H9 (cell line): ENCODE data around the gene DPYSL3. TPM values are rescaled to one million over a fixed set of nuclear protein-coding genes. Genes with fewer than 3 reads are reported as not detected.

ENCODE experiments used
- DNase-seq: peaks from one replicate; pipeline ENCODE4 v3.0.0-alpha.2; 2017
- H2AFZ ChIP-seq: one replicate; pipeline ENCODE4 v1.6.1; 2013; ENCODE audit warnings: mild to moderate bottlenecking, low read length, control low read depth, moderate library complexity
- H2AK5ac ChIP-seq: 2 replicates; pipeline ENCODE4 v1.6.1; 2013; ENCODE audit warnings: low read length, control low read depth, mixed read lengths; ENCODE audit not compliant: insufficient read length
- H2BK120ac ChIP-seq: one replicate; pipeline ENCODE4 v1.6.1; 2013; ENCODE audit warnings: low read depth, mild to moderate bottlenecking, low read length, control low read depth, inconsistent platforms; ENCODE audit not compliant: poor library complexity, severe bottlenecking
- H2BK12ac ChIP-seq: 2 replicates; pipeline ENCODE4 v1.6.1; 2013; ENCODE audit warnings: low read length, control low read depth, mixed read lengths, low read depth; ENCODE audit not compliant: insufficient read length
- H2BK15ac ChIP-seq: 2 replicates; pipeline ENCODE4 v1.6.1; 2013; ENCODE audit warnings: low read depth, low read length, control low read depth
- H2BK20ac ChIP-seq: one replicate; pipeline ENCODE4 v1.6.1; 2013; ENCODE audit warnings: low read depth, mild to moderate bottlenecking, low read length, control low read depth, inconsistent platforms; ENCODE audit not compliant: poor library complexity, severe bottlenecking
- H2BK5ac ChIP-seq: 2 replicates; pipeline ENCODE4 v1.6.1; 2013; ENCODE audit warnings: low read length, control low read depth, mixed read lengths; ENCODE audit not compliant: insufficient read length
- H3K14ac ChIP-seq: 2 replicates; pipeline ENCODE4 v1.6.1; 2013; ENCODE audit warnings: low read length, control low read depth; ENCODE audit not compliant: insufficient read depth
- H3K18ac ChIP-seq: 2 replicates; pipeline ENCODE4 v1.6.1; 2013; ENCODE audit warnings: low read depth, mild to moderate bottlenecking, mixed read lengths, low read length, control low read depth; ENCODE audit not compliant: insufficient read length
- H3K23ac ChIP-seq: 2 replicates; pipeline ENCODE4 v1.6.1; 2013; ENCODE audit warnings: low read length, control low read depth, mixed read lengths, low read depth; ENCODE audit not compliant: insufficient read length
- H3K23me2 ChIP-seq: 2 replicates; pipeline ENCODE4 v1.6.1; 2013; ENCODE audit warnings: low read depth, mild to moderate bottlenecking, mixed read lengths, low read length, control low read depth; ENCODE audit not compliant: insufficient read length, poor library complexity, severe bottlenecking
- H3K27ac ChIP-seq: 2 replicates; pipeline ENCODE4 v1.5.1; 2013; ENCODE audit warnings: low read length, control low read depth, mixed read lengths, low read depth; ENCODE audit not compliant: insufficient read length
- H3K27me3 ChIP-seq: 2 replicates; pipeline ENCODE4 v1.6.1; 2013; ENCODE audit warnings: low read length, control low read depth, inconsistent platforms; ENCODE audit not compliant: insufficient read depth
- H3K4ac ChIP-seq: 2 replicates; pipeline ENCODE4 v1.6.1; 2013; ENCODE audit warnings: low read depth, mild to moderate bottlenecking, control low read depth, inconsistent platforms, low read length, moderate library complexity
- H3K4me1 ChIP-seq: 2 replicates; pipeline ENCODE4 v1.6.1; 2013; ENCODE audit warnings: low read length, control low read depth, inconsistent platforms; ENCODE audit not compliant: insufficient read depth
- H3K4me2 ChIP-seq: 2 replicates; pipeline ENCODE4 v1.6.1; 2013; ENCODE audit warnings: low read length, control low read depth, mixed read lengths; ENCODE audit not compliant: insufficient read length, insufficient read depth
- H3K56ac ChIP-seq: 2 replicates; pipeline ENCODE4 v1.6.1; 2013; ENCODE audit warnings: low read depth, mild to moderate bottlenecking, mixed read lengths, low read length, control low read depth; ENCODE audit not compliant: insufficient read length
- H3K79me1 ChIP-seq: 2 replicates; pipeline ENCODE4 v1.6.1; 2013; ENCODE audit warnings: low read depth, mild to moderate bottlenecking, moderate library complexity, low read length, control low read depth, inconsistent platforms; ENCODE audit not compliant: insufficient read depth, poor library complexity, severe bottlenecking
- H3K79me2 ChIP-seq: 2 replicates; pipeline ENCODE4 v1.6.1; 2013; ENCODE audit warnings: low read length, control low read depth, inconsistent platforms; ENCODE audit not compliant: insufficient read depth
- H3K9ac ChIP-seq: 2 replicates; pipeline ENCODE4 v1.6.1; 2013; ENCODE audit warnings: low read length, control low read depth, mixed read lengths; ENCODE audit not compliant: insufficient read length; ENCODE audit errors: extremely low read depth
- H3K9me3 ChIP-seq: one replicate; pipeline ENCODE4 v1.6.1; 2013; ENCODE audit warnings: low read depth, low read length, inconsistent platforms; ENCODE audit not compliant: control insufficient read depth
- H3T11ph ChIP-seq: one replicate; pipeline ENCODE4 v1.6.1; 2013; ENCODE audit warnings: mild to moderate bottlenecking, low read length, control low read depth, inconsistent platforms
- H4K20me1 ChIP-seq: one replicate; pipeline ENCODE4 v1.6.1; 2013; ENCODE audit not compliant: control insufficient read depth, insufficient read length, insufficient read depth
- H4K5ac ChIP-seq: 2 replicates; pipeline ENCODE4 v1.6.1; 2013; ENCODE audit warnings: low read depth, mild to moderate bottlenecking, mixed read lengths, low read length, control low read depth; ENCODE audit not compliant: insufficient read length
- H4K8ac ChIP-seq: replicated peaks from 2 replicates; pipeline ENCODE4 v1.6.1; 2013; ENCODE audit warnings: low read length, control low read depth, mixed read lengths, low read depth; ENCODE audit not compliant: insufficient read length
- H4K91ac ChIP-seq: 2 replicates; pipeline ENCODE4 v1.6.1; 2013; ENCODE audit warnings: low read depth, mild to moderate bottlenecking, moderate library complexity, mixed read lengths, low read length, control low read depth; ENCODE audit not compliant: insufficient read length
- H3K27ac Mint-ChIP-seq, 3 experiments: 2 replicates in 2 of 3; 3 replicates in 1 of 3; pipeline ENCODE4 v1.8.0; 2020 to 2021; ENCODE audit warnings: mixed read lengths in 3 of 3, mild to moderate bottlenecking in 1 of 3, moderate library complexity in 1 of 3
- H3K27me3 Mint-ChIP-seq: 2 replicates; pipeline ENCODE4 v1.8.0; 2021; ENCODE audit warnings: low read depth, mild to moderate bottlenecking, moderate library complexity, mixed read lengths
- H3K36me3 Mint-ChIP-seq, 3 experiments: 2 replicates in 2 of 3; 3 replicates in 1 of 3; pipeline ENCODE4 v1.8.0; 2020 to 2021; ENCODE audit warnings: low read depth in 3 of 3, mixed read lengths in 3 of 3; ENCODE audit not compliant: insufficient read depth in 1 of 3
- H3K4me1 Mint-ChIP-seq, 2 experiments: 2 replicates each; pipeline ENCODE4 v1.8.0; 2020; ENCODE audit warnings: mixed read lengths in 2 of 2
- H3K4me3 Mint-ChIP-seq, 2 experiments: 2 replicates in 1 of 2; 3 replicates in 1 of 2; pipeline ENCODE4 v1.8.0; 2020 to 2021; ENCODE audit warnings: mild to moderate bottlenecking in 2 of 2, mixed read lengths in 2 of 2, moderate library complexity in 1 of 2
- H3K9me3 Mint-ChIP-seq, 2 experiments: 2 replicates in 1 of 2; 3 replicates in 1 of 2; pipeline ENCODE4 v1.8.0; 2020; ENCODE audit warnings: mild to moderate bottlenecking in 2 of 2, mixed read lengths in 2 of 2, moderate library complexity in 1 of 2
- WGBS: extraction: QIAGEN DNeasy Blood & Tissue Kit; methylation state at CpG from one replicate; pipeline ENCODE4 v1.1.7; 2013; ENCODE audit warnings: missing lambda C conversion rate, low lambda C conversion rate, mixed read lengths; ENCODE audit not compliant: insufficient read length; ENCODE audit errors: extremely low coverage; 5-methylcytosine and 5-hydroxymethylcytosine counted together
- total RNA-seq: library from RNA; stranded (reverse); gene quantifications from 2 replicates; pipeline ENCODE4 v1.2.1, GENCODE V29; 2021
- TF ChIP-seq, protein P1 (sequence below): fragments of 200-600 bp; sonication (generic); conservative IDR thresholded peaks from 3 replicates; pipeline ENCODE4 v1.8.0; 2021; ENCODE audit warnings: antibody characterized with exemption, mild to moderate bottlenecking

DPYSL3 gene
- total RNA-seq, 1 experiment from 2014 or later: 515 TPM

DNA sequence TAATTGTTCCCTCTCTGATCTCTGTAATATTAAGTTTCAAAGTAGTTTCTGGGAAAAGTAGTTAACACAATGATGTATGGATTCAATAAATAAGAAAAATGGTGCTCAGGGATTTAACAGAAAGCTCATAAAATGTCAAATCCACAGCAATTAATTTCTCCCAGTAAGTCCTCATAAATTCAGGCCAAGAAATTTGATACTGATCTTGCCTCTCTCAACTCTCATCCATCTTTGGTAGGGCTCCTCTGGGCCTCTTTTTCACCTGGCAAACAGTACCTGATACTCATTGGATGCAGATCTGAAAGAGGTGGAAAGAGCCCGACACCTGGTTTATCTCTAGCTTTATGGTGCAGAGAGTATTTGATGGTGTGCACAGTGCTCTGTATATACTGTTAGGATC, 168.9 kb downstream of the DPYSL3 start:
- no peak overlapping the region for H3K23ac ChIP-seq
- no peak overlapping the region for H2BK120ac ChIP-seq
- H3K27me3 ChIP-seq: no peaks in the 10 kb centered on the region
- no peak overlapping the region for H3K4me3 Mint-ChIP-seq
- H2BK5ac ChIP-seq: no peak overlapping the region
- TF ChIP-seq, protein P1, sequence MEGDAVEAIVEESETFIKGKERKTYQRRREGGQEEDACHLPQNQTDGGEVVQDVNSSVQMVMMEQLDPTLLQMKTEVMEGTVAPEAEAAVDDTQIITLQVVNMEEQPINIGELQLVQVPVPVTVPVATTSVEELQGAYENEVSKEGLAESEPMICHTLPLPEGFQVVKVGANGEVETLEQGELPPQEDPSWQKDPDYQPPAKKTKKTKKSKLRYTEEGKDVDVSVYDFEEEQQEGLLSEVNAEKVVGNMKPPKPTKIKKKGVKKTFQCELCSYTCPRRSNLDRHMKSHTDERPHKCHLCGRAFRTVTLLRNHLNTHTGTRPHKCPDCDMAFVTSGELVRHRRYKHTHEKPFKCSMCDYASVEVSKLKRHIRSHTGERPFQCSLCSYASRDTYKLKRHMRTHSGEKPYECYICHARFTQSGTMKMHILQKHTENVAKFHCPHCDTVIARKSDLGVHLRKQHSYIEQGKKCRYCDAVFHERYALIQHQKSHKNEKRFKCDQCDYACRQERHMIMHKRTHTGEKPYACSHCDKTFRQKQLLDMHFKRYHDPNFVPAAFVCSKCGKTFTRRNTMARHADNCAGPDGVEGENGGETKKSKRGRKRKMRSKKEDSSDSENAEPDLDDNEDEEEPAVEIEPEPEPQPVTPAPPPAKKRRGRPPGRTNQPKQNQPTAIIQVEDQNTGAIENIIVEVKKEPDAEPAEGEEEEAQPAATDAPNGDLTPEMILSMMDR: no peak
- no peak overlapping the region for H2BK12ac ChIP-seq
- no peak overlapping the region for H2BK20ac ChIP-seq
- no peak overlapping the region for H4K8ac ChIP-seq
- no peaks in the 10 kb centered on the region for H4K20me1 ChIP-seq
- H3K9ac ChIP-seq: no peak overlapping the region
- H3K18ac ChIP-seq: no peak overlapping the region
- H3K9me3 ChIP-seq: no peaks in the 10 kb centered on the region
- no peak overlapping the region for H3K56ac ChIP-seq
- no peak overlapping the region for H3K14ac ChIP-seq
- H3K4me2 ChIP-seq: no peak overlapping the region
- H3K27ac Mint-ChIP-seq: no peak overlapping the region; a peak in 1 of 7 replicates
- no peak overlapping the region for H2AK5ac ChIP-seq
- no peak overlapping the region for H4K5ac ChIP-seq
- H3K27me3 Mint-ChIP-seq: no peaks in the 10 kb centered on the region; the same call in 1 of the 2 replicates
- H3K9me3 Mint-ChIP-seq: peaks cover 10 to 15% of the 10 kb centered on the region in 2 experiments; a peak in 4 of 5 replicates
- no peak overlapping the region for H2BK15ac ChIP-seq
- H3T11ph ChIP-seq: no peak overlapping the region
- H3K4ac ChIP-seq: no peak overlapping the region
- no peaks in the 10 kb centered on the region for H3K79me1 ChIP-seq
- H3K27ac ChIP-seq: no peak overlapping the region
- DNase-seq: no peak
- H3K4me1 Mint-ChIP-seq: peaks cover 16 to 17% of the 10 kb centered on the region in 2 experiments
- H3K23me2 ChIP-seq: no peaks in the 10 kb centered on the region
- no CpG with 5 or more reads among the region's 1 CpG for WGBS
- H2AFZ ChIP-seq: no peak overlapping the region
- no peak overlapping the region for H4K91ac ChIP-seq
- H3K36me3 Mint-ChIP-seq: peaks cover 7 to 19% (median 12%) of the 10 kb centered on the region in 3 experiments; a peak in 6 of 7 replicates
- peaks cover 7% of the 10 kb centered on the region; the same call in 1 of the 2 replicates for H3K4me1 ChIP-seq
- H3K79me2 ChIP-seq: no peaks in the 10 kb centered on the region
